Vagina (tissue), 2 donors: ENCODE measurements around the gene ERCC6L2. TPM values are rescaled to one million over a fixed set of nuclear protein-coding genes. Genes with fewer than 3 reads are reported as not detected.

ENCODE experiments used
- DNase-seq, 2 donors: peaks; one replicate each; pipeline ENCODE4 v3.0.0-alpha.2; 2017; ENCODE audit errors: extremely low spot score in 2 of 2
- H3K27ac ChIP-seq: fragments of 200-600 bp; sonication (generic); one replicate; pipeline ENCODE4 v1.5.1; 2019
- H3K27me3 ChIP-seq: fragments of 200-600 bp; sonication (generic); one replicate; pipeline ENCODE4 v1.5.1; 2019
- H3K36me3 ChIP-seq, 2 donors: fragments of 200-600 bp; sonication (generic); one replicate each; pipeline ENCODE4 v1.5.1; 2017 to 2019
- H3K4me1 ChIP-seq: fragments of 200-600 bp; sonication (generic); one replicate; pipeline ENCODE4 v1.5.1; 2019
- H3K4me3 ChIP-seq, 2 donors: fragments of 200-600 bp; sonication (generic); 1 replicate in 1 of 2; 2 replicates in 1 of 2; pipeline ENCODE4 v1.5.1; 2016 to 2019
- H3K9me3 ChIP-seq: fragments of 200-600 bp; sonication (generic); one replicate; pipeline ENCODE4 v1.5.1; 2019
- POLR2A ChIP-seq, 2 donors: fragments of 450-650 bp; IDR thresholded peaks; one replicate each; pipeline ENCODE4 v1.6.1; 2017; ENCODE audit warnings: antibody characterized with exemption in 2 of 2, mild to moderate bottlenecking in 2 of 2, moderate library complexity in 2 of 2
- POLR2AphosphoS5 ChIP-seq, 2 donors: sonication (generic); formaldehyde crosslinking; IDR thresholded peaks; one replicate each; pipeline ENCODE4 v1.9.0; 2017; ENCODE audit warnings: antibody characterized with exemption in 2 of 2, mild to moderate bottlenecking in 2 of 2, low read depth in 1 of 2; ENCODE audit not compliant: insufficient read depth in 1 of 2
- intact Hi-C: fragments of 100-400 bp; cut with DNase I; formaldehyde crosslinking; loops from one replicate; pipeline ENCODE4 v1.15.1; 2023
- total RNA-seq: library from RNA; depleted of rRNA; stranded (reverse); fragments of >200 nt; gene quantifications from one replicate; pipeline ENCODE4 v1.2.3, GENCODE V29; 2016
- TF ChIP-seq, protein P1 (sequence below), 3 experiments: fragments of 450-650 bp in 2 of 3; fragments of 200-600 bp in 1 of 3; sonication (generic) in 1 of 3; IDR thresholded peaks; one replicate each; pipeline ENCODE4 v1.5.1; 2017 to 2019; ENCODE audit warnings: antibody characterized with exemption in 3 of 3, mild to moderate bottlenecking in 2 of 3, moderate library complexity in 2 of 3

Gene ERCC6L2
- total RNA-seq, 1 donor from 2014 or later, result 59.2 TPM

DNA sequence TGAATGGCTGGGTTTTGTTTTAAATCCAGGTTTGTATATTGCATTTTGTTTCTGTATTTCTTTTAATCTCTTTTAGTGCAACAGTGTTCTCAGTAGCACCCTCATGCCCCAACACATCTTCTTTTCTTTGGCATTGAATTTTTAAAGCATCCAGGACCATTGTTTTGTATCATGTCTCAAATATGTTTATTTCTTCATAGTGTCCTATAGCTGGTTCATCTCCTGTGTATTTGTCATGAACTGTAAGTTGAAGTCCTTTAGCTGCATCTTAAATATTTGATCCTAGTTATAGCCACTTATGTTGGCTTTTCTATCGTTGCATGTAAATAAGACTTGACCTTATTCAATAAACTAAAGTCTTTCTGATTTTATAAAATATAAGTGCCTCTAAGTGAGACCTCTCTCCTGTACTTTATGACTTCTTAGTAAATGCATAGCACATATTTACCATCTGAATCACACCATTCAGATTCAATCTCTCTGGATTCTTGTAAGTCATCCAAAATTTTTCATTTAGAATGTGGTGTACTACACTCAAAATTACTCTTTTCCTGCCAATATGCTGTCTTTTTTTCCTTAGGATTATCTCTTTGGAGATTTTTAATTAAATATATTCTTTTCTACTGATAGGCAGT lies 21.0 kb upstream of the ERCC6L2 start:
- DNase-seq, result no peak
- Histone ChIP-seq H3K4me1 (no peaks in the 10 kb centered on the region), H3K27me3 (no peaks in the 10 kb centered on the region), H3K27ac (no peak overlapping the region), H3K9me3 (no peaks in the 10 kb centered on the region), H3K4me3 (no peak overlapping the region), H3K36me3 (no peaks in the 10 kb centered on the region)
- intact Hi-C loops, result no loop called here
- no peak for TF ChIP-seq POLR2A (IDR thresholded peaks at IDR 0.05)
- no peak for TF ChIP-seq POLR2AphosphoS5 (IDR thresholded peaks at IDR 0.05; ENCODE audit: insufficient read depth in 1 of 2, low read depth in 1 of 2)
- TF ChIP-seq, protein P1, sequence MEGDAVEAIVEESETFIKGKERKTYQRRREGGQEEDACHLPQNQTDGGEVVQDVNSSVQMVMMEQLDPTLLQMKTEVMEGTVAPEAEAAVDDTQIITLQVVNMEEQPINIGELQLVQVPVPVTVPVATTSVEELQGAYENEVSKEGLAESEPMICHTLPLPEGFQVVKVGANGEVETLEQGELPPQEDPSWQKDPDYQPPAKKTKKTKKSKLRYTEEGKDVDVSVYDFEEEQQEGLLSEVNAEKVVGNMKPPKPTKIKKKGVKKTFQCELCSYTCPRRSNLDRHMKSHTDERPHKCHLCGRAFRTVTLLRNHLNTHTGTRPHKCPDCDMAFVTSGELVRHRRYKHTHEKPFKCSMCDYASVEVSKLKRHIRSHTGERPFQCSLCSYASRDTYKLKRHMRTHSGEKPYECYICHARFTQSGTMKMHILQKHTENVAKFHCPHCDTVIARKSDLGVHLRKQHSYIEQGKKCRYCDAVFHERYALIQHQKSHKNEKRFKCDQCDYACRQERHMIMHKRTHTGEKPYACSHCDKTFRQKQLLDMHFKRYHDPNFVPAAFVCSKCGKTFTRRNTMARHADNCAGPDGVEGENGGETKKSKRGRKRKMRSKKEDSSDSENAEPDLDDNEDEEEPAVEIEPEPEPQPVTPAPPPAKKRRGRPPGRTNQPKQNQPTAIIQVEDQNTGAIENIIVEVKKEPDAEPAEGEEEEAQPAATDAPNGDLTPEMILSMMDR (IDR thresholded peaks at IDR 0.05), result no peak

GRCh38 chr9:95855961-95856360 lies 19.5 kb upstream of the ERCC6L2 start:
- no peaks in the 10 kb centered on the region for H3K36me3 ChIP-seq
- TF ChIP-seq, protein P1 (IDR thresholded peaks at IDR 0.05), result no peak
- TF ChIP-seq POLR2A (IDR thresholded peaks at IDR 0.05), result no peak
- TF ChIP-seq POLR2AphosphoS5 (IDR thresholded peaks at IDR 0.05; ENCODE audit: insufficient read depth in 1 of 2, low read depth in 1 of 2), result no peak
- H3K27me3 ChIP-seq, result no peaks in the 10 kb centered on the region
- H3K9me3 ChIP-seq, result no peaks in the 10 kb centered on the region
- DNase-seq, result no peak
- H3K4me3 ChIP-seq, result no peak overlapping the region
- no peak overlapping the region for H3K27ac ChIP-seq
- intact Hi-C loops, result no loop called here
- H3K4me1 ChIP-seq, result no peaks in the 10 kb centered on the region

- no peak overlapping the region for H3K27ac ChIP-seq
- H3K4me1 ChIP-seq, result no peaks in the 10 kb centered on the region
- TF ChIP-seq POLR2AphosphoS5 (IDR thresholded peaks at IDR 0.05; ENCODE audit: insufficient read depth in 1 of 2, low read depth in 1 of 2) (no peak), POLR2A (IDR thresholded peaks at IDR 0.05) (no peak)
- TF ChIP-seq, protein P1 (IDR thresholded peaks at IDR 0.05), result no peak
- no peak for DNase-seq
- H3K9me3 ChIP-seq, result no peaks in the 10 kb centered on the region
- intact Hi-C loops, result no loop called here
- H3K36me3 ChIP-seq, result no peaks in the 10 kb centered on the region
- no peak overlapping the region for H3K4me3 ChIP-seq
- H3K27me3 ChIP-seq, result no peaks in the 10 kb centered on the region
Measured at GRCh38 chr9:95857124-95857523, 18.4 kb upstream of the ERCC6L2 start.

- DNase-seq, result no peak
- Histone ChIP-seq H3K27me3 (no peaks in the 10 kb centered on the region), H3K9me3 (no peaks in the 10 kb centered on the region), H3K4me3 (no peak overlapping the region), H3K36me3 (no peaks in the 10 kb centered on the region), H3K27ac (no peak overlapping the region), H3K4me1 (no peaks in the 10 kb centered on the region)
- no peak for TF ChIP-seq POLR2A (IDR thresholded peaks at IDR 0.05)
- no peak for TF ChIP-seq POLR2AphosphoS5 (IDR thresholded peaks at IDR 0.05; ENCODE audit: insufficient read depth in 1 of 2, low read depth in 1 of 2)
- TF ChIP-seq, protein P1 (IDR thresholded peaks at IDR 0.05), result no peak
- intact Hi-C loops, result no loop called here
Measured at GRCh38 chr9:95857896-95858295, 17.6 kb upstream of the ERCC6L2 start.

GRCh38 chr9:95862343-95862742 lies 13.1 kb upstream of the ERCC6L2 start:
- Histone ChIP-seq H3K27me3 (no peaks in the 10 kb centered on the region), H3K9me3 (no peaks in the 10 kb centered on the region), H3K4me1 (no peaks in the 10 kb centered on the region), H3K36me3 (no peaks in the 10 kb centered on the region), H3K4me3 (no peak overlapping the region), H3K27ac (no peak overlapping the region)
- intact Hi-C loops, result no loop called here
- TF ChIP-seq, protein P1 (IDR thresholded peaks at IDR 0.05), result no peak
- TF ChIP-seq POLR2A (IDR thresholded peaks at IDR 0.05) (no peak), POLR2AphosphoS5 (IDR thresholded peaks at IDR 0.05; ENCODE audit: insufficient read depth in 1 of 2, low read depth in 1 of 2) (no peak)
- no peak for DNase-seq
